ENCODE data around the gene POU2AF3.
A peak's percentile ranks its signal among the peaks of the same experiment; 100 is the strongest.

Gene POU2AF3

GRCh38 chr11:111299101-111300026 is 1.0 kb downstream of the POU2AF3 start:
- Histone ChIP-seq H3K27me3 (ENCODE audit: control insufficient read depth, insufficient read depth, low read length, poor library complexity, severe bottlenecking) (peaks cover 49% of the 10 kb centered on the region), H3K4me3 (ENCODE audit: insufficient read depth, low read depth, low read length) (peak overlapping the region; percentile 69), H3K9me3 (ENCODE audit: control insufficient read depth, low read length) (no peaks in the 10 kb centered on the region), H3K4me1 (ENCODE audit: control insufficient read depth, insufficient read depth, low read length) (peaks cover 5% of the 10 kb centered on the region), H3K27ac (ENCODE audit: insufficient read depth, low read depth, low read length, poor library complexity, severe bottlenecking) (no peak overlapping the region), H3K36me3 (ENCODE audit: control insufficient read depth, insufficient read depth, low read length) (no peaks in the 10 kb centered on the region)
- WGBS, 2 experiments, result 1 to 2% methylated on average over 77 of the region's 77 CpGs

- Histone ChIP-seq H3K4me3 (ENCODE audit: insufficient read depth, low read depth, low read length) (no peak overlapping the region), H3K27me3 (ENCODE audit: control insufficient read depth, insufficient read depth, low read length, poor library complexity, severe bottlenecking) (peaks cover 49% of the 10 kb centered on the region), H3K4me1 (ENCODE audit: control insufficient read depth, insufficient read depth, low read length) (peaks cover 5% of the 10 kb centered on the region), H3K27ac (ENCODE audit: insufficient read depth, low read depth, low read length, poor library complexity, severe bottlenecking) (no peak overlapping the region), H3K9me3 (ENCODE audit: control insufficient read depth, low read length) (no peaks in the 10 kb centered on the region), H3K36me3 (ENCODE audit: control insufficient read depth, insufficient read depth, low read length) (no peaks in the 10 kb centered on the region)
- WGBS, 2 experiments, result 93 to 94% methylated on average over 9 of the region's 9 CpGs
These were observed 2.2 kb downstream of the POU2AF3 start for GRCh38 chr11:111300569-111300968.

GRCh38 chr11:111301004-111301841 is 2.9 kb downstream of the POU2AF3 start:
- H3K27me3 ChIP-seq (ENCODE audit: control insufficient read depth, insufficient read depth, low read length, poor library complexity, severe bottlenecking), result peaks cover 49% of the 10 kb centered on the region
- no peak overlapping the region for H3K27ac ChIP-seq (ENCODE audit: insufficient read depth, low read depth, low read length, poor library complexity, severe bottlenecking)
- no peak overlapping the region for H3K4me3 ChIP-seq (ENCODE audit: insufficient read depth, low read depth, low read length)
- WGBS, 2 experiments, result 91 to 95% methylated on average over 4 to 5 of the region's 5 CpGs
- H3K4me1 ChIP-seq (ENCODE audit: control insufficient read depth, insufficient read depth, low read length), result peaks cover 5% of the 10 kb centered on the region
- no peaks in the 10 kb centered on the region for H3K36me3 ChIP-seq (ENCODE audit: control insufficient read depth, insufficient read depth, low read length)
- no peaks in the 10 kb centered on the region for H3K9me3 ChIP-seq (ENCODE audit: control insufficient read depth, low read length)

GRCh38 chr11:111301842-111302118 is 3.4 kb downstream of the POU2AF3 start:
- no peak overlapping the region for H3K27ac ChIP-seq (ENCODE audit: insufficient read depth, low read depth, low read length, poor library complexity, severe bottlenecking)
- H3K9me3 ChIP-seq (ENCODE audit: control insufficient read depth, low read length), result no peaks in the 10 kb centered on the region
- no peaks in the 10 kb centered on the region for H3K36me3 ChIP-seq (ENCODE audit: control insufficient read depth, insufficient read depth, low read length)
- peaks cover 5% of the 10 kb centered on the region for H3K4me1 ChIP-seq (ENCODE audit: control insufficient read depth, insufficient read depth, low read length)
- peaks cover 49% of the 10 kb centered on the region for H3K27me3 ChIP-seq (ENCODE audit: control insufficient read depth, insufficient read depth, low read length, poor library complexity, severe bottlenecking)
- no peak overlapping the region for H3K4me3 ChIP-seq (ENCODE audit: insufficient read depth, low read depth, low read length)
- WGBS, 2 experiments, result 95 to 98% methylated on average over 3 of the region's 3 CpGs

- H3K4me1 ChIP-seq (ENCODE audit: control insufficient read depth, insufficient read depth, low read length), result peaks cover 5% of the 10 kb centered on the region
- 66 to 70% methylated on average over 3 of the region's 3 CpGs for WGBS, 2 experiments
- no peak overlapping the region for H3K27ac ChIP-seq (ENCODE audit: insufficient read depth, low read depth, low read length, poor library complexity, severe bottlenecking)
- peaks cover 47% of the 10 kb centered on the region for H3K27me3 ChIP-seq (ENCODE audit: control insufficient read depth, insufficient read depth, low read length, poor library complexity, severe bottlenecking)
- H3K36me3 ChIP-seq (ENCODE audit: control insufficient read depth, insufficient read depth, low read length), result no peaks in the 10 kb centered on the region
- no peak overlapping the region for H3K4me3 ChIP-seq (ENCODE audit: insufficient read depth, low read depth, low read length)
- H3K9me3 ChIP-seq (ENCODE audit: control insufficient read depth, low read length), result no peaks in the 10 kb centered on the region
These were observed 4.0 kb downstream of the POU2AF3 start for GRCh38 chr11:111302298-111302697.

GRCh38 chr11:111303461-111303860 is 5.1 kb downstream of the POU2AF3 start:
- 73 to 75% methylated on average over 3 to 4 of the region's 4 CpGs for WGBS, 2 experiments
- Histone ChIP-seq H3K9me3 (ENCODE audit: control insufficient read depth, low read length) (no peaks in the 10 kb centered on the region), H3K4me3 (ENCODE audit: insufficient read depth, low read depth, low read length) (no peak overlapping the region), H3K36me3 (ENCODE audit: control insufficient read depth, insufficient read depth, low read length) (no peaks in the 10 kb centered on the region), H3K4me1 (ENCODE audit: control insufficient read depth, insufficient read depth, low read length) (peaks cover 5% of the 10 kb centered on the region), H3K27me3 (ENCODE audit: control insufficient read depth, insufficient read depth, low read length, poor library complexity, severe bottlenecking) (peaks cover 36% of the 10 kb centered on the region), H3K27ac (ENCODE audit: insufficient read depth, low read depth, low read length, poor library complexity, severe bottlenecking) (no peak overlapping the region)

GRCh38 chr11:111305162-111305802 is 6.9 kb downstream of the POU2AF3 start:
- no peaks in the 10 kb centered on the region for H3K9me3 ChIP-seq (ENCODE audit: control insufficient read depth, low read length)
- no peak overlapping the region for H3K27ac ChIP-seq (ENCODE audit: insufficient read depth, low read depth, low read length, poor library complexity, severe bottlenecking)
- no peaks in the 10 kb centered on the region for H3K4me1 ChIP-seq (ENCODE audit: control insufficient read depth, insufficient read depth, low read length)
- peaks cover 17% of the 10 kb centered on the region for H3K27me3 ChIP-seq (ENCODE audit: control insufficient read depth, insufficient read depth, low read length, poor library complexity, severe bottlenecking)
- H3K36me3 ChIP-seq (ENCODE audit: control insufficient read depth, insufficient read depth, low read length), result no peaks in the 10 kb centered on the region
- H3K4me3 ChIP-seq (ENCODE audit: insufficient read depth, low read depth, low read length), result no peak overlapping the region
- 88 to 92% methylated on average over 5 of the region's 5 CpGs for WGBS, 2 experiments

GRCh38 chr11:111305876-111306275 is 7.5 kb downstream of the POU2AF3 start:
- 94 to 98% methylated on average over 4 of the region's 4 CpGs for WGBS, 2 experiments
- Histone ChIP-seq H3K4me3 (ENCODE audit: insufficient read depth, low read depth, low read length) (no peak overlapping the region), H3K36me3 (ENCODE audit: control insufficient read depth, insufficient read depth, low read length) (no peaks in the 10 kb centered on the region), H3K27ac (ENCODE audit: insufficient read depth, low read depth, low read length, poor library complexity, severe bottlenecking) (no peak overlapping the region), H3K9me3 (ENCODE audit: control insufficient read depth, low read length) (no peaks in the 10 kb centered on the region), H3K4me1 (ENCODE audit: control insufficient read depth, insufficient read depth, low read length) (no peaks in the 10 kb centered on the region), H3K27me3 (ENCODE audit: control insufficient read depth, insufficient read depth, low read length, poor library complexity, severe bottlenecking) (peaks cover 11% of the 10 kb centered on the region)

GRCh38 chr11:111306321-111306720 is 8.0 kb downstream of the POU2AF3 start:
- Histone ChIP-seq H3K9me3 (ENCODE audit: control insufficient read depth, low read length) (no peaks in the 10 kb centered on the region), H3K36me3 (ENCODE audit: control insufficient read depth, insufficient read depth, low read length) (no peaks in the 10 kb centered on the region), H3K27ac (ENCODE audit: insufficient read depth, low read depth, low read length, poor library complexity, severe bottlenecking) (no peak overlapping the region), H3K4me3 (ENCODE audit: insufficient read depth, low read depth, low read length) (no peak overlapping the region), H3K27me3 (ENCODE audit: control insufficient read depth, insufficient read depth, low read length, poor library complexity, severe bottlenecking) (peaks cover 7% of the 10 kb centered on the region), H3K4me1 (ENCODE audit: control insufficient read depth, insufficient read depth, low read length) (no peaks in the 10 kb centered on the region)
- WGBS, 2 experiments, result 91 to 93% methylated on average over 4 to 5 of the region's 5 CpGs

Measured in ectodermal cell (in vitro differentiated cells).